GM12878 (cell line): ENCODE results near the gene MEF2D. TPM values are rescaled to one million over a fixed set of nuclear protein-coding genes. Genes with fewer than 3 reads are reported as not detected.
A peak's percentile ranks its signal among the peaks of the same experiment; 100 is the strongest.

ENCODE experiments used
- ATAC-seq: fragments of 200-7000 bp; cut with Tn5 transposase; 3 replicates; pipeline ENCODE4 v1.9.1; 2020; ENCODE audit warnings: mild to moderate bottlenecking, moderate library complexity
- BruUV-seq: library from RNA; stranded (reverse); fragments of 400-500 nt; replicated peaks from 2 replicates; lab custom pipeline; 2021; lab: Mats Ljungman, UMichigan
- CTCF ChIA-PET: fragments of 300-600 bp; sonication (Branson Sonifier 250); formaldehyde crosslinking; extraction: SDS; loops from one replicate; lab custom pipeline; 2021; ENCODE audit warnings: inconsistent platforms; lab: Yijun Ruan, JAX
- POLR2A ChIA-PET: fragments of 350-600 bp; formaldehyde crosslinking; extraction: SDS; loops from one replicate; lab custom pipeline; 2021; ENCODE audit warnings: inconsistent platforms; lab: Charles Lee
- RAD21 ChIA-PET: fragments of 300-600 bp; sonication (Branson Sonifier 250); formaldehyde crosslinking; loops from one replicate; lab custom pipeline; 2023; ENCODE audit warnings: antibody characterized with exemption; ENCODE audit not compliant: unreplicated experiment; lab: Charles Lee
- SMC1A ChIA-PET: fragments of 300-600 bp; sonication (Branson Sonifier 250); formaldehyde crosslinking; loops from one replicate; lab custom pipeline; 2023; ENCODE audit not compliant: unreplicated experiment, uncharacterized antibody; lab: Charles Lee
- DNase-seq: peaks from one replicate; pipeline ENCODE4 v3.0.0-alpha.2; 2011; ENCODE audit warnings: low read depth, low spot score
- FAIRE-seq: peaks from 3 replicates; lab custom pipeline; 2011; peaks lifted over from hg19 to GRCh38; lab: Jason Lieb, UNC
- H2AFZ ChIP-seq: 2 replicates; pipeline ENCODE4 v1.6.0; 2011; ENCODE audit warnings: low read depth, low read length, control low read depth; ENCODE audit not compliant: control insufficient read depth
- H3K27ac ChIP-seq: 2 replicates; pipeline ENCODE4 v1.5.1; 2011; ENCODE audit warnings: control low read depth; ENCODE audit not compliant: control insufficient read depth, insufficient read depth
- H3K27me3 ChIP-seq, 2 experiments: replicated peaks in 1 of 2; 2 replicates each; pipeline versions ENCODE4 v1.6.0 to v1.6.1; 2011; ENCODE audit warnings: low read length in 1 of 2; ENCODE audit not compliant: control insufficient read depth in 2 of 2, insufficient read depth in 2 of 2
- H3K36me3 ChIP-seq, 2 experiments: 2 replicates each; pipeline ENCODE4 v1.5.1; 2011; ENCODE audit warnings: low read length in 1 of 2; ENCODE audit not compliant: control insufficient read depth in 2 of 2, insufficient read depth in 2 of 2
- H3K4me1 ChIP-seq: 2 replicates; pipeline ENCODE4 v1.6.1; 2011; ENCODE audit warnings: mild to moderate bottlenecking, low read length, moderate library complexity, mixed read lengths; ENCODE audit not compliant: control insufficient read depth, insufficient read depth
- H3K4me2 ChIP-seq: 2 replicates; pipeline ENCODE4 v1.6.0; 2011; ENCODE audit warnings: control low read depth; ENCODE audit not compliant: control insufficient read depth, insufficient read depth
- H3K4me3 ChIP-seq: fragments of 200-600 bp; sonication (generic); 2 replicates; pipeline ENCODE4 v1.5.1; 2016
- H3K79me2 ChIP-seq: 2 replicates; pipeline ENCODE4 v1.6.0; 2011; ENCODE audit warnings: low read length; ENCODE audit not compliant: control insufficient read depth, insufficient read depth
- H3K9ac ChIP-seq: 2 replicates; pipeline ENCODE4 v1.8.0; 2011; ENCODE audit warnings: low read length, control low read depth, mixed read lengths; ENCODE audit not compliant: control insufficient read depth, insufficient read depth
- H3K9me3 ChIP-seq: replicated peaks from 3 replicates; pipeline ENCODE4 v1.5.1; 2011; ENCODE audit warnings: mild to moderate bottlenecking, low read length; ENCODE audit not compliant: control insufficient read depth, insufficient read depth
- H4K20me1 ChIP-seq: 2 replicates; pipeline ENCODE4 v1.6.0; 2011; ENCODE audit not compliant: control insufficient read depth, insufficient read depth
- BCL11A ChIP-seq: IDR thresholded peaks from 2 replicates; pipeline ENCODE4 v1.6.1; 2011; ENCODE audit warnings: low read depth, low read length
- EP300 ChIP-seq, 2 experiments: fragments of 150-350 bp in 1 of 2; IDR thresholded peaks; 2 replicates each; pipeline ENCODE4 v1.6.1; 2011 to 2012; ENCODE audit warnings: low read depth in 2 of 2, low read length in 2 of 2, borderline replicate concordance in 1 of 2, improper control_type of control experiment in 1 of 2, inconsistent platforms in 1 of 2; ENCODE audit not compliant: control insufficient read depth in 1 of 2
- NFYB ChIP-seq: IDR thresholded peaks from 2 replicates; pipeline ENCODE4 v1.6.1; 2011; ENCODE audit warnings: low read depth, mild to moderate bottlenecking, low read length, improper control_type of control experiment, moderate library complexity; ENCODE audit not compliant: insufficient read depth
- POLR2AphosphoS5 ChIP-seq: IDR thresholded peaks from 2 replicates; pipeline ENCODE4 v1.6.1; 2011; ENCODE audit warnings: mild to moderate bottlenecking, low read length, inconsistent platforms
- POU2F2 ChIP-seq: IDR thresholded peaks from 3 replicates; pipeline ENCODE4 v1.6.1; 2011; ENCODE audit warnings: low read depth, mild to moderate bottlenecking, low read length, borderline replicate concordance
- RFX5 ChIP-seq: IDR thresholded peaks from 2 replicates; pipeline ENCODE4 v1.6.1; 2011; ENCODE audit warnings: low read depth, low read length, improper control_type of control experiment
- SMAD1 ChIP-seq: fragments of 450-650 bp; IDR thresholded peaks from 2 replicates; pipeline ENCODE4 v1.6.1; 2018; ENCODE audit warnings: mild to moderate bottlenecking, low read depth; ENCODE audit not compliant: partially characterized antibody
- USF1 ChIP-seq: IDR thresholded peaks from 2 replicates; pipeline ENCODE4 v1.6.1; 2011; ENCODE audit warnings: borderline replicate concordance, low read depth, mild to moderate bottlenecking, moderate library complexity, mixed read lengths, low read length; ENCODE audit not compliant: insufficient read depth; ENCODE audit errors: extremely low read length
- YY1 ChIP-seq: IDR thresholded peaks from 2 replicates; pipeline ENCODE4 v1.6.1; 2011; ENCODE audit warnings: low read depth, mild to moderate bottlenecking, low read length
- ZNF592 ChIP-seq: fragments of 450-650 bp; IDR thresholded peaks from 2 replicates; pipeline ENCODE4 v1.6.1; 2017; ENCODE audit warnings: mild to moderate bottlenecking, moderate library complexity
- WGBS: methylation state at CpG from one replicate; pipeline ENCODE4 v1.1.6; 2016; ENCODE audit warnings: low lambda C conversion rate; ENCODE audit not compliant: insufficient replicate concordance, insufficient coverage; ENCODE audit errors: missing lambda C conversion rate; 5-methylcytosine and 5-hydroxymethylcytosine counted together
- in situ Hi-C: fragments of 300-500 bp; cut with MboI; formaldehyde crosslinking; loops from 9 replicates; pipeline ENCODE4 v1.14.3; 2018; ENCODE audit warnings: mixed read lengths
- intact Hi-C: fragments of 100-400 bp; cut with micrococcal nuclease; formaldehyde crosslinking; loops from one replicate; pipeline ENCODE4 v1.14.2; 2022; ENCODE audit not compliant: unreplicated experiment
- polyA plus RNA-seq, 11 experiments: library from polyadenylated mRNA; depleted of rRNA in 4 of 11; unstranded in 6 of 11; stranded (reverse) in 5 of 11; fragments of >200 nt; fragmentation: Nextera tagmentation in 4 of 11; fragmentation: Illumina TruSeq in 1 of 11; extraction: Ambion mirVana in 4 of 11; extraction: Trizol in 1 of 11; gene quantifications; 1 replicate in 1 of 11; 2 replicates in 10 of 11; pipeline versions ENCODE4 v1.2.1 to v1.2.3, GENCODE V29; 2011 to 2016; ENCODE audit warnings: inconsistent platforms in 2 of 11, missing spikeins in 2 of 11, low read depth in 1 of 11
- total RNA-seq, 4 experiments: library from RNA; depleted of rRNA in 3 of 4; stranded (reverse); fragments of >200 nt in 3 of 4; fragmentation: Illumina TruSeq in 1 of 4; extraction: Trizol in 1 of 4; gene quantifications; 2 replicates each; pipeline versions ENCODE4 v1.2.1 to v1.2.3, GENCODE V29; 2013 to 2021
- TF ChIP-seq, protein P1 (sequence below): IDR thresholded peaks from 2 replicates; pipeline ENCODE4 v1.6.1; 2012; ENCODE audit warnings: improper control_type of control experiment, low read depth, low read length; ENCODE audit not compliant: insufficient replicate concordance

MEF2D gene
- total and polyA plus RNA-seq, 10 of the 15 experiments (the other 5 are each of a cell fraction or from before 2014, with no cell fraction given): 0.61 to 53.0 (median 15.2) TPM

DNA sequence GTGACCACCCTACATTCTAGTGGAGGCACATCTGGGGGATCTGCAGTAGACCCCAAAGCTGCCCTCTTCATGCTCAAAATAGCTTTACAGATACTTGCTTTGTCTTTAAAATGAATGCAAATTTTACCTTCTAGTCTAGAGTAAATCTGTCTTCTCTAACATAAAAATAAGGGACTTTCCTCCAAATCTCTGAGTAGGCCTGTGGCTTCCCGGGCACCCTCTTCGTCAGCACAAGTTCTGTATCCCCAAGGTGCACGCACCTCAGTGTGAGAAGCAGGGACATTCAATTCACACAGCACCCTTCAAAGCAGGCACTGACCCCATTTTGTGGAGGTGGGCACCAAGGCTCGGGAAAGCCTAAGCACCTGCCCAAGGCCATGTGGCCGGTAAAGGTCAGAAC lies 19.0 kb downstream of the MEF2D start:
- Histone ChIP-seq H3K4me3 (0 out of 2 replicates have a peak overlapping the region, but pooled peaks have one; percentile 9), H3K79me2 (peaks cover 43% of the 10 kb centered on the region), H2AFZ (no peak overlapping the region), H3K36me3 (peaks cover 53 to 63% of the 10 kb centered on the region in 2 experiments), H3K9me3 (no peaks in the 10 kb centered on the region), H3K9ac (peak overlapping the region; percentile 52; the same call in 1 of the 2 replicates), H3K27ac (peak overlapping the region; percentile 75), H4K20me1 (no peaks in the 10 kb centered on the region), H3K27me3 (no peaks in the 10 kb centered on the region), H3K4me2 (peak overlapping the region; percentile 56), H3K4me1 (peaks cover 44% of the 10 kb centered on the region)
- peak; percentile 68 for ATAC-seq
- 8% methylated on average over 5 of the region's 5 CpGs for WGBS
- RAD21 ChIA-PET: interaction anchor here (1.2 to 13.6 kb wide), 14 partner anchors 10 to 179 kb away, joined by 3 to 323 read pairs (median 8); partner anchors contain the start of genes GPATCH4, MEF2D and NAXE
- no TSS peak for BruUV-seq
- no peak for DNase-seq
- CTCF ChIA-PET: interaction anchor here (0.9 to 5.7 kb wide), 28 partner anchors 10 to 130 kb away, joined by 3 to 140 read pairs (median 8); partner anchors contain the start of genes IQGAP3, MEF2D, NAXE and TTC24
- SMC1A ChIA-PET: interaction anchor here (0.7 to 21.2 kb wide), 13 partner anchors 9 to 139 kb away, joined by 3 to 460 read pairs (median 7); partner anchors contain the start of gene MEF2D
- POLR2A ChIA-PET: interaction anchor here (1.4 to 23.9 kb wide), 3 partner anchors 9 to 24 kb away, joined by 5 to 630 read pairs (median 27); partner anchors contain the start of gene MEF2D
- in situ Hi-C loops (no loop called here), intact Hi-C loops (loop anchor here (2.0 to 10.0 kb wide), 2 partner anchors 17 to 123 kb away; partner anchors contain the start of gene GPATCH4)
- FAIRE-seq: no peak
- no peak for TF ChIP-seq YY1
- peak in 1 of 2 experiments; percentile 45; a peak in 1 of 4 replicates for TF ChIP-seq EP300 (IDR thresholded peaks at IDR 0.05; ENCODE audit: borderline replicate concordance in 1 of 2, control insufficient read depth in 1 of 2, low read depth in 2 of 2, low read length in 2 of 2)
- TF ChIP-seq BCL11A: no peak
- TF ChIP-seq SMAD1: no peak
- no peak for TF ChIP-seq RFX5
- TF ChIP-seq USF1: no peak
- TF ChIP-seq, protein P1, sequence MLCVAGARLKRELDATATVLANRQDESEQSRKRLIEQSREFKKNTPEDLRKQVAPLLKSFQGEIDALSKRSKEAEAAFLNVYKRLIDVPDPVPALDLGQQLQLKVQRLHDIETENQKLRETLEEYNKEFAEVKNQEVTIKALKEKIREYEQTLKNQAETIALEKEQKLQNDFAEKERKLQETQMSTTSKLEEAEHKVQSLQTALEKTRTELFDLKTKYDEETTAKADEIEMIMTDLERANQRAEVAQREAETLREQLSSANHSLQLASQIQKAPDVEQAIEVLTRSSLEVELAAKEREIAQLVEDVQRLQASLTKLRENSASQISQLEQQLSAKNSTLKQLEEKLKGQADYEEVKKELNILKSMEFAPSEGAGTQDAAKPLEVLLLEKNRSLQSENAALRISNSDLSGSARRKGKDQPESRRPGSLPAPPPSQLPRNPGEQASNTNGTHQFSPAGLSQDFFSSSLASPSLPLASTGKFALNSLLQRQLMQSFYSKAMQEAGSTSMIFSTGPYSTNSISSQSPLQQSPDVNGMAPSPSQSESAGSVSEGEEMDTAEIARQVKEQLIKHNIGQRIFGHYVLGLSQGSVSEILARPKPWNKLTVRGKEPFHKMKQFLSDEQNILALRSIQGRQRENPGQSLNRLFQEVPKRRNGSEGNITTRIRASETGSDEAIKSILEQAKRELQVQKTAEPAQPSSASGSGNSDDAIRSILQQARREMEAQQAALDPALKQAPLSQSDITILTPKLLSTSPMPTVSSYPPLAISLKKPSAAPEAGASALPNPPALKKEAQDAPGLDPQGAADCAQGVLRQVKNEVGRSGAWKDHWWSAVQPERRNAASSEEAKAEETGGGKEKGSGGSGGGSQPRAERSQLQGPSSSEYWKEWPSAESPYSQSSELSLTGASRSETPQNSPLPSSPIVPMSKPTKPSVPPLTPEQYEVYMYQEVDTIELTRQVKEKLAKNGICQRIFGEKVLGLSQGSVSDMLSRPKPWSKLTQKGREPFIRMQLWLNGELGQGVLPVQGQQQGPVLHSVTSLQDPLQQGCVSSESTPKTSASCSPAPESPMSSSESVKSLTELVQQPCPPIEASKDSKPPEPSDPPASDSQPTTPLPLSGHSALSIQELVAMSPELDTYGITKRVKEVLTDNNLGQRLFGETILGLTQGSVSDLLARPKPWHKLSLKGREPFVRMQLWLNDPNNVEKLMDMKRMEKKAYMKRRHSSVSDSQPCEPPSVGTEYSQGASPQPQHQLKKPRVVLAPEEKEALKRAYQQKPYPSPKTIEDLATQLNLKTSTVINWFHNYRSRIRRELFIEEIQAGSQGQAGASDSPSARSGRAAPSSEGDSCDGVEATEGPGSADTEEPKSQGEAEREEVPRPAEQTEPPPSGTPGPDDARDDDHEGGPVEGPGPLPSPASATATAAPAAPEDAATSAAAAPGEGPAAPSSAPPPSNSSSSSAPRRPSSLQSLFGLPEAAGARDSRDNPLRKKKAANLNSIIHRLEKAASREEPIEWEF: no peak
- TF ChIP-seq ZNF592: no peak
- no peak for TF ChIP-seq NFYB
- TF ChIP-seq POLR2AphosphoS5: peak; percentile 42; the same call in 1 of the 2 replicates
- TF ChIP-seq POU2F2: 0 out of 3 replicates have a peak, but pooled peaks have one; percentile 10
